NB4 (cell line): ENCODE data around the gene CHKA.

Experiments used
- DNase-seq: peaks from one replicate; pipeline ENCODE4 v3.0.0; 2010; ENCODE audit warnings: low read depth
- H3K4me3 ChIP-seq: one replicate; pipeline ENCODE4 v1.5.1; 2011; ENCODE audit warnings: mild to moderate bottlenecking, low read depth, low read length, moderate library complexity
- MYC ChIP-seq: IDR thresholded peaks from 2 replicates; pipeline ENCODE4 v1.6.1; 2011; ENCODE audit warnings: low read depth, low read length
- POLR2A ChIP-seq: IDR thresholded peaks from 2 replicates; pipeline ENCODE4 v1.6.1; 2011; ENCODE audit warnings: mild to moderate bottlenecking; ENCODE audit not compliant: insufficient read length; ENCODE audit errors: extremely low read depth
- TF ChIP-seq, protein P1 (sequence below): IDR thresholded peaks from one replicate; pipeline ENCODE4 v1.5.1; 2012; ENCODE audit warnings: low read depth, low read length
- TF ChIP-seq, protein P2 (sequence below): IDR thresholded peaks from 2 replicates; pipeline ENCODE4 v1.6.1; 2011; ENCODE audit warnings: low read depth, low read length

CHKA gene

DNA sequence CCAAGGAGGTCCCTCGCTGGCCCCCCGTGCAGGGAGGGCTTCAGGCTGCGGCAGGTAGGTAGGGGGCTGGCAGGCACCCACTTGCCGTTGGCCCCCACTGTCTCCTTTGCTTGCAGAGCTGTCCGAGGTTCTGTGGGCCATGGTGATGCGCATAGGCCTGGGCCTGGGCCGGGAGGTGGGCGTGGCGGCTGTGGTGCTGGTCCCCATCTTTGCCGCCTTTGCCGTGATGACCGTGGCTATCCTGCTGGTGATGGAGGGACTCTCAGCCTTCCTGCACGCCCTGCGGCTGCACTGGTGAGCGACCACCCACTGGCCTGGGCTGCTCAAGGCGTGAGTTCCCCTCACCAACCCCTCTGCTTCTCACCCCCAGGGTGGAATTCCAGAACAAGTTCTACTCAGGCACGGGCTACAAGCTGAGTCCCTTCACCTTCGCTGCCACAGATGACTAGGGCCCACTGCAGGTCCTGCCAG, 70.8 kb downstream of the CHKA start:
- DNase-seq: no peak
- H3K4me3 ChIP-seq: no peak overlapping the region
- TF ChIP-seq POLR2A: no peak
- TF ChIP-seq, protein P1, sequence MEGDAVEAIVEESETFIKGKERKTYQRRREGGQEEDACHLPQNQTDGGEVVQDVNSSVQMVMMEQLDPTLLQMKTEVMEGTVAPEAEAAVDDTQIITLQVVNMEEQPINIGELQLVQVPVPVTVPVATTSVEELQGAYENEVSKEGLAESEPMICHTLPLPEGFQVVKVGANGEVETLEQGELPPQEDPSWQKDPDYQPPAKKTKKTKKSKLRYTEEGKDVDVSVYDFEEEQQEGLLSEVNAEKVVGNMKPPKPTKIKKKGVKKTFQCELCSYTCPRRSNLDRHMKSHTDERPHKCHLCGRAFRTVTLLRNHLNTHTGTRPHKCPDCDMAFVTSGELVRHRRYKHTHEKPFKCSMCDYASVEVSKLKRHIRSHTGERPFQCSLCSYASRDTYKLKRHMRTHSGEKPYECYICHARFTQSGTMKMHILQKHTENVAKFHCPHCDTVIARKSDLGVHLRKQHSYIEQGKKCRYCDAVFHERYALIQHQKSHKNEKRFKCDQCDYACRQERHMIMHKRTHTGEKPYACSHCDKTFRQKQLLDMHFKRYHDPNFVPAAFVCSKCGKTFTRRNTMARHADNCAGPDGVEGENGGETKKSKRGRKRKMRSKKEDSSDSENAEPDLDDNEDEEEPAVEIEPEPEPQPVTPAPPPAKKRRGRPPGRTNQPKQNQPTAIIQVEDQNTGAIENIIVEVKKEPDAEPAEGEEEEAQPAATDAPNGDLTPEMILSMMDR: no peak
- TF ChIP-seq, protein P2, sequence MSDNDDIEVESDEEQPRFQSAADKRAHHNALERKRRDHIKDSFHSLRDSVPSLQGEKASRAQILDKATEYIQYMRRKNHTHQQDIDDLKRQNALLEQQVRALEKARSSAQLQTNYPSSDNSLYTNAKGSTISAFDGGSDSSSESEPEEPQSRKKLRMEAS: no peak
- no peak for TF ChIP-seq MYC

DNA sequence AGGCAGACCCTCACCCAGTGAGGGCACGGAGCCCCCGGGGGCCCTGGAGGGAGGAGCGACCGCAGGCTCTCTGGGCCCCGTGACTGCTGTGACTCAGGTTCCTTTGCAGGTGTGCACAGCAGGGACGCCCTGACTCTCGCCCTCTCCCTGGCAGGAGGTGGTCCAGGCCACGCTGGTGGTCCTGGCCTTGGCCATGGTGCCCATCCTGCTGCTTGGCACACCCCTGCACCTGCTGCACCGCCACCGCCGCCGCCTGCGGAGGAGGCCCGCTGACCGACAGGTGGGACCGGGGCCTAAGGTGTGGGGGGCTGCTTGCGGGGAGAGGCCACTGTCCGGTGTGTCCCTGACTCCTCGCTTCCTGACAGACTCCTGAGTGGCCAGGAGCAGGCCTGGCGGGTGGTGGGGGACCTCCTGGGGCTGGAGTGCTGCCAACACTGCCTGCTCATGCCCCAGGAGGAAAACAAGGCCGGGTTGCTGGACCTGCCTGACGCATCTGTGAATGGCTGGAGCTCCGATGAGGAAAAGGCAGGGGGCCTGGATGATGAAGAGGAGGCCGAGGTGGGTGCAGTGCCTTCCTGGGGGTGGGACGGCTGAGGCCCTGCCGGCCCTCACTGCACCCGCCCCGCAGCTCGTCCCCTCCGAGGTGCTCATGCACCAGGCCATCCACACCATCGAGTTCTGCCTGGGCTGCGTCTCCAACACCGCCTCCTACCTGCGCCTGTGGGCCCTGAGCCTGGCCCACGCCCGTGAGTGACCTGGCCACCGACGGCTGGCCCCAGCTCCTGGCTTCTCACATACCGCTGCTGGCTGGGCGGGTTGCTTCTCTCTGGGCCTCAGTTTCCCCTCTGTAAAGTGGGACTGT, 71.4 kb downstream of the CHKA start:
- no peak overlapping the region for H3K4me3 ChIP-seq
- TF ChIP-seq, protein P1: no peak
- no peak for DNase-seq

DNA sequence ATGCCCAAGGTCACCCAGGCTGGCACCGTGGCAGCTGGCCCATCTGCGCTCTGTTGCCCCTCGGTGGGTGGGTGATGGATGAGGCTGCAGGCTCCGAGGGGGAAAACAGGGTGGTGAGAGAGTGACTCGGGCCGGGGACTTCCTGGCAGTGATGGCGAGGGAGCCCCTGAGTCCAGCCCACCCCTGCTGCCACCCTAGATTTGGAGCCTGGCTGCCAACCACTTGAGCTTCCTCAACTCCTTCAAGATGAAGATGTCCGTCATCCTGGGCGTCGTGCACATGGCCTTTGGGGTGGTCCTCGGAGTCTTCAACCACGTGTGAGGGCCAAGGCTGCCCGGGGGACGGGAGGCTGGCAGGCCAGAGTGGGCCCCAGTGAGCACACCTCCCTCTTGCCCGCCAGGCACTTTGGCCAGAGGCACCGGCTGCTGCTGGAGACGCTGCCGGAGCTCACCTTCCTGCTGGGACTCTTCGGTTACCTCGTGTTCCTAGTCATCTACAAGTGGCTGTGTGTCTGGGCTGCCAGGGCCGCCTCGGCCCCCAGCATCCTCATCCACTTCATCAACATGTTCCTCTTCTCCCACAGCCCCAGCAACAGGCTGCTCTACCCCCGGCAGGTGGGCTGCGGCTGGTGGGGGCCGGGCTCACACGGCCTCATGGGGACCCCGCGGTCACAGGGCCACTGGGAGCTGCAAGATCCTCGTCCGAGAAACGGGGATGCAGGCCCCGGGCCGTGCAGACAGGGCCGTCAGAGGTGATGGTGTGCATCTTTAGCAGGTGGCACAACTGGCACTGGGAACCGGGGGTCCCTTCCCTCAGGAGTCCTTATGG, 72.3 kb downstream of the CHKA start:
- peak; percentile 8 for DNase-seq
- H3K4me3 ChIP-seq: no peak overlapping the region
- TF ChIP-seq POLR2A: no peak
- TF ChIP-seq, protein P1: no peak

DNA sequence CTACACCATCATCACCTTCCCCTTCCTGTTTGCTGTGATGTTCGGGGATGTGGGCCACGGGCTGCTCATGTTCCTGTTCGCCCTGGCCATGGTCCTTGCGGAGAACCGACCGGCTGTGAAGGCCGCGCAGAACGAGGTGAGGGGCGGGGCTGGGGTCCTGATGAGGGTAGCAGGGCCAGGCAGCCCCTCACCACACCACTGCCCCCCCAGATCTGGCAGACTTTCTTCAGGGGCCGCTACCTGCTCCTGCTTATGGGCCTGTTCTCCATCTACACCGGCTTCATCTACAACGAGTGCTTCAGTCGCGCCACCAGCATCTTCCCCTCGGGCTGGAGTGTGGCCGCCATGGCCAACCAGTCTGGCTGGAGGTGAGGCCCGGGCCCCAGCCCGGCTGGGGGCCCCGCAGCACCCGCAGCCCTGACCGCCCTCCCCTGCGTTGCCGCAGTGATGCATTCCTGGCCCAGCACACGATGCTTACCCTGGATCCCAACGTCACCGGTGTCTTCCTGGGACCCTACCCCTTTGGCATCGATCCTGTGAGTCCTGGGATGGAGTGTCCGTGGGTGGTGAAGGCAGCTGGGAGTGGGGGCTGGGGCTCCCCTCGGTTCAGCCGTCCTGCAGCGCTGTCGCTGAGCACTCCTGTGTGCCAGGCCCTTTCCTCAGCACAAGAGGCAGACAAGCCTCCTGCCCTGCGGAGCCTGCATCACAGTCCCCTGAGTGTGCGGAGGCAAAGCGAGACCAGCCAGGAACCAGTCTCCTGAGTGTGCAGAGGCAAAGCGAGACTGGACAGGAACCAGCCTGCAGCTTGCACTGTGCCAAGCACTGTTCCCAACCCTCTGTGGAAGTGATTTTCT, 73.5 kb downstream of the CHKA start:
- DNase-seq: no peak
- H3K4me3 ChIP-seq: no peak overlapping the region
- TF ChIP-seq POLR2A (no peak), MYC (no peak)
- TF ChIP-seq, protein P1: no peak
- TF ChIP-seq, protein P2: no peak

DNA sequence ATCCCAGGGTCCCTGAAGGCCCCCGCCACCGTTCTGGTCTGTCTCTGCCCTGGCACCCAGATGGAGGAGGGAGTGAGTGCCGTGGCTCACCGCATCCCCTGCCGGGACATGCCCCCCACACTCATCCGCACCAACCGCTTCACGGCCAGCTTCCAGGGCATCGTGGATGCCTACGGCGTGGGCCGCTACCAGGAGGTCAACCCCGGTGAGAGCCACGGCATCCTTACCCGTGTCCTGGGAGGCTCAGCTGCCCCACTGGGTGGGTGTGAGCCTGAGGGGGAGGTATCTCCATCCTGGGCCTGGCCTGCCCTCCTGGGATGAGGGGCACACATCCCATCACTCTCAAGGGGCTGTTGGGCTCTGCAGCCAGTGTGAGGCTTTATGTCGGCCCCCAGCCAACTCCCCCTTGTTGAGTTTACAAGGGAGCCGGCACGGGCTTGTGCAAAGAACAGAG, 76.3 kb downstream of the CHKA start:
- TF ChIP-seq, protein P1: no peak
- TF ChIP-seq POLR2A (no peak), MYC (no peak)
- TF ChIP-seq, protein P2: no peak
- H3K4me3 ChIP-seq: no peak overlapping the region
- no peak for DNase-seq
